Body of pancreas (tissue), 4 donors: ENCODE data around the gene MAP3K20.

Experiments
- POLR2A ChIP-seq, 3 donors: fragments of 450-650 bp; IDR thresholded peaks; one replicate each; pipeline ENCODE4 v1.6.1; 2016; ENCODE audit warnings: antibody characterized with exemption in 3 of 3, mild to moderate bottlenecking in 2 of 3
- TF ChIP-seq, protein P1 (sequence below), 7 experiments: fragments of 450-650 bp in 4 of 7; fragments of 200-600 bp in 3 of 7; sonication (generic) in 3 of 7; IDR thresholded peaks; one replicate each; pipeline ENCODE4 v1.5.1; 2016 to 2019; ENCODE audit warnings: antibody characterized with exemption in 7 of 7

DNA sequence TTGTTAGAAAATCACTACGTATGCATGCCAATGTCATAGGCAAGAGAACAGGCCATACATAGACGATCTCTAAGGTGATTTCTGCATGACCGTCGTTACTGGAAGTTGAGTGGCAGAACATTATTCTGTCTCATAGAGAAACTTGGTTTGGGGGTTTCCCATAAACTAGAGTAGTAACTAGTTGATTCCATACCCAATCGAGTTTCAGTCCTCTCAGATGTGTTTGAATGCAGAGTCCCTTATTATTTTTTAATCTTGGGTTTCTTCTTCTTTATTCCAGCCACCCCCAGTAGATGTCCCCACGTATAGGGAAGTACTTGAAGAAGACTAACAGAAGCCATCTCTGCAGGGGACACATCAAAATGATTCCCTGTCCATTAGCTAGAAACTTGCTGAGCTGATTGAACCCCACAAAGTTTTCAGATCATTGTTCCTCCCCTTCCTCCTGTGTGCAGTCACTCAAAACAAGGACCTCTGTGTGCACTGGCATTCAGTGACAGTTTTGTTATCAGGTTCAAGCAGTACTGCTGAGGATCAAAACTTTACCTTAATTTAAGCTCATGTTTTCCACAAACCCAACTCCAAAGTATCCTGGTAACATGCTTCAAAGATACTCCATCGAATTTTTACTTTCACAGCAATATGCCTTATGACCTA, 210.6 kb downstream of the MAP3K20 start:
- TF ChIP-seq POLR2A (IDR thresholded peaks at IDR 0.05): no peak
- TF ChIP-seq, protein P1, sequence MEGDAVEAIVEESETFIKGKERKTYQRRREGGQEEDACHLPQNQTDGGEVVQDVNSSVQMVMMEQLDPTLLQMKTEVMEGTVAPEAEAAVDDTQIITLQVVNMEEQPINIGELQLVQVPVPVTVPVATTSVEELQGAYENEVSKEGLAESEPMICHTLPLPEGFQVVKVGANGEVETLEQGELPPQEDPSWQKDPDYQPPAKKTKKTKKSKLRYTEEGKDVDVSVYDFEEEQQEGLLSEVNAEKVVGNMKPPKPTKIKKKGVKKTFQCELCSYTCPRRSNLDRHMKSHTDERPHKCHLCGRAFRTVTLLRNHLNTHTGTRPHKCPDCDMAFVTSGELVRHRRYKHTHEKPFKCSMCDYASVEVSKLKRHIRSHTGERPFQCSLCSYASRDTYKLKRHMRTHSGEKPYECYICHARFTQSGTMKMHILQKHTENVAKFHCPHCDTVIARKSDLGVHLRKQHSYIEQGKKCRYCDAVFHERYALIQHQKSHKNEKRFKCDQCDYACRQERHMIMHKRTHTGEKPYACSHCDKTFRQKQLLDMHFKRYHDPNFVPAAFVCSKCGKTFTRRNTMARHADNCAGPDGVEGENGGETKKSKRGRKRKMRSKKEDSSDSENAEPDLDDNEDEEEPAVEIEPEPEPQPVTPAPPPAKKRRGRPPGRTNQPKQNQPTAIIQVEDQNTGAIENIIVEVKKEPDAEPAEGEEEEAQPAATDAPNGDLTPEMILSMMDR (IDR thresholded peaks at IDR 0.05): no peak
